Measurements from ENCODE around the gene BICRAL. TPM values are rescaled to one million over a fixed set of nuclear protein-coding genes. Genes with fewer than 3 reads are reported as not detected.
"Not testable (repeated sequence)": the region's sequence is repeated elsewhere in the genome, so short reads cannot be mapped to it uniquely, and the experiment has no call there.

Gene BICRAL
- total and polyA plus RNA-seq, 2 donors from 2014 or later = 2.7 to 20.9 TPM

DNA sequence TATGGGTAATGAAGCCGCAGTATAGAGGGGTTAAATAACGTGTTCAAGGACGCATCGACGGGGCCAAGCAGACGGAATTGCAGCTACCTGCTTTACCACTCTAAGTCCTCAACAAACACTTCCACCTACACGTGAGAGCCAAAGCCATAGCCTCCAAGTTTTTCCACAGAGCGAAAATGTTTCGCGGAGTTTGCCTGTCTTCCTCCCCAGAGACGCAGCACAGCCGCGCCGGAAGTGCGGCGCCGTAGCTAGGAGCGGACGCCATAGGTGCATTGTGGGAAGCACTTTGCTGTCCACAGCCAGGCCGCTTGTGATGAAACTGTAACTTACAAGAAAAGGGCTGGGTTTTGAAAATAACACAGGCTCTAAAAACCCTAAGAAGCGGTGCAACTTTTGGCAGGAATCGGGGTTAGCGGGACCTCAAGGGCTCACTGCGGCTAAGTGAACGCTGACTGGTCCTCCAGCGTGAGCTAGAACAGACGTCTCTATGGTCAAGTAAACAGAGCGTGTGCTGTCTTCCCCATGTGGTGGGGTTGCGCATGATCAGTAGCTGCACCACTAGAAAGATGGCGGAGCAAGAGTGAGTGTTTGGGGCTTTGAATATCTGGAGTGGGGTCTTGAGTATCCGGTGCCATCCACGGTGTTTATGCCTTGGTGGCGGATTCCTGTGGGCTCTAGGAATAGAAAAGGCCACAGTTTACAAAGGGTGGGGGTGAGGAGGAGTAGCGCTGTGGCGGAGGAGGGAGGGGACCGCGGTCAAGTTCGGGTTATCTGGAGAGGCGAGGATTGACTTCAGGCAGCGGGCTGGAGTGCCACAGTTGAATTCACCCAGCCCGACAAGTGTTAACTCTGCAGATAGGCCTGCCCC, 97.8 kb downstream of the BICRAL start, which contains the start of gene RPL7L1:
RPL7L1 (plus strand) TSS at position 245 of the 868 bp plus-strand sequence; CDS start at position 540, 295 bp downstream.
- H3K9me3 ChIP-seq (ENCODE audit: control insufficient read depth in 2 of 3, insufficient read depth in 1 of 3, low read length in 3 of 3) = no peaks in the 10 kb centered on the region
- peak within 1 kb of the TSS; percentile 93 to 100 (median 100) for H3K4me3 ChIP-seq (ENCODE audit: low read length in 3 of 3)
- peaks cover 0 to 5% (median 4%) of the 10 kb centered on the region in 3 donors for H3K4me1 ChIP-seq (ENCODE audit: control insufficient read depth in 2 of 3, insufficient read depth in 2 of 3, low read depth in 1 of 3, low read length in 3 of 3)
- DNase-seq (peak; percentile 90 to 96 (median 91)), FAIRE-seq (no peak)
- H3K9ac ChIP-seq (ENCODE audit: low read length in 3 of 3) = peak within 1 kb of the TSS; percentile 93 to 100 (median 98)
- peaks cover 4 to 18% (median 13%) of the 10 kb centered on the region in 3 donors for H3K36me3 ChIP-seq (ENCODE audit: control insufficient read depth in 2 of 3, insufficient read depth in 3 of 3, low read length in 3 of 3)
- H3K27ac ChIP-seq (ENCODE audit: low read depth in 2 of 2, low read length in 2 of 2) = peak within 1 kb of the TSS; percentile 85 to 93
- H3K27me3 ChIP-seq (ENCODE audit: control insufficient read depth, insufficient read depth, low read length) = no peaks in the 10 kb centered on the region
- TF ChIP-seq, protein P1, sequence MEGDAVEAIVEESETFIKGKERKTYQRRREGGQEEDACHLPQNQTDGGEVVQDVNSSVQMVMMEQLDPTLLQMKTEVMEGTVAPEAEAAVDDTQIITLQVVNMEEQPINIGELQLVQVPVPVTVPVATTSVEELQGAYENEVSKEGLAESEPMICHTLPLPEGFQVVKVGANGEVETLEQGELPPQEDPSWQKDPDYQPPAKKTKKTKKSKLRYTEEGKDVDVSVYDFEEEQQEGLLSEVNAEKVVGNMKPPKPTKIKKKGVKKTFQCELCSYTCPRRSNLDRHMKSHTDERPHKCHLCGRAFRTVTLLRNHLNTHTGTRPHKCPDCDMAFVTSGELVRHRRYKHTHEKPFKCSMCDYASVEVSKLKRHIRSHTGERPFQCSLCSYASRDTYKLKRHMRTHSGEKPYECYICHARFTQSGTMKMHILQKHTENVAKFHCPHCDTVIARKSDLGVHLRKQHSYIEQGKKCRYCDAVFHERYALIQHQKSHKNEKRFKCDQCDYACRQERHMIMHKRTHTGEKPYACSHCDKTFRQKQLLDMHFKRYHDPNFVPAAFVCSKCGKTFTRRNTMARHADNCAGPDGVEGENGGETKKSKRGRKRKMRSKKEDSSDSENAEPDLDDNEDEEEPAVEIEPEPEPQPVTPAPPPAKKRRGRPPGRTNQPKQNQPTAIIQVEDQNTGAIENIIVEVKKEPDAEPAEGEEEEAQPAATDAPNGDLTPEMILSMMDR (IDR thresholded peaks at IDR 0.05; ENCODE audit: borderline replicate concordance, extremely low read depth, insufficient read depth) = peak; percentile 2
- intact Hi-C loops (cut with DNase I) = loop anchor here (5.0 kb wide), 1 partner anchor 217 kb away; no protein-coding TSS in a partner anchor

DNA sequence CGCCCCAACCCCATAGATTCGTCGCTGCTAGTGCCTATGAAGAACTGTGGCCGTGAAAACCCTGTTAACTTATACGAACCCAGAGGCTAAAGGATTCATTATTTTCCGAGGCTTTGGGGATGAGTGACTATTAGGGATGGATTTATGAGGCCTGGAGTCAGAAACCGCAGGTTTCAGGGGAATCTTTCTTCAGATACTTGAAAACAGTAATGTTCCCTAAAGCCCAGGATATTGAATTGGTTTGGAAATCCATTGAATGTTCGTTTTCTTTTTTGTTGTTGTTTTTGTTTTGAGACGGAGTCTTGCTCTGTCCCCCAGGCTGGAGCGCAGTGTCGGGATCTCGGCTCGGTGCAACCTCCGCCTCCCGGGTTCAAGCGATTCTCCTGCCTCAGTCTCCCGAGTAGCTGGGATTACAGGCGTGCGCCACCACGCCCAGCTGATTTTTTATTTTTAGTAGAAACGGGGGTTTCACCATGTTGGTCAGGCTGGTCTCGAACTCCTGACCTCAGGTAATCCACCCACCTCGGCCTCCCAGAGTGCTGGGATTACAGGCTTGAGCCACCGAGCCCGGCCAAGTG, 98.5 kb downstream of the BICRAL start:
- H3K27ac ChIP-seq (ENCODE audit: low read depth in 2 of 2, low read length in 2 of 2) = peak overlapping the region; percentile 85 to 93
- peaks cover 9 to 23% (median 17%) of the 10 kb centered on the region in 3 donors for H3K36me3 ChIP-seq (ENCODE audit: control insufficient read depth in 2 of 3, insufficient read depth in 3 of 3, low read length in 3 of 3)
- H3K9me3 ChIP-seq (ENCODE audit: control insufficient read depth in 2 of 3, insufficient read depth in 1 of 3, low read length in 3 of 3); H3K27me3 ChIP-seq (ENCODE audit: control insufficient read depth, insufficient read depth, low read length); FAIRE-seq; H3K4me1 ChIP-seq (ENCODE audit: control insufficient read depth in 2 of 3, insufficient read depth in 2 of 3, low read depth in 1 of 3, low read length in 3 of 3); intact Hi-C loops (cut with DNase I); DNase-seq: not testable (repeated sequence)
- peak overlapping the region; percentile 86 to 100 (median 93) for H3K9ac ChIP-seq (ENCODE audit: low read length in 3 of 3)
- peak overlapping the region; percentile 93 to 100 (median 100) for H3K4me3 ChIP-seq (ENCODE audit: low read length in 3 of 3)

DNA sequence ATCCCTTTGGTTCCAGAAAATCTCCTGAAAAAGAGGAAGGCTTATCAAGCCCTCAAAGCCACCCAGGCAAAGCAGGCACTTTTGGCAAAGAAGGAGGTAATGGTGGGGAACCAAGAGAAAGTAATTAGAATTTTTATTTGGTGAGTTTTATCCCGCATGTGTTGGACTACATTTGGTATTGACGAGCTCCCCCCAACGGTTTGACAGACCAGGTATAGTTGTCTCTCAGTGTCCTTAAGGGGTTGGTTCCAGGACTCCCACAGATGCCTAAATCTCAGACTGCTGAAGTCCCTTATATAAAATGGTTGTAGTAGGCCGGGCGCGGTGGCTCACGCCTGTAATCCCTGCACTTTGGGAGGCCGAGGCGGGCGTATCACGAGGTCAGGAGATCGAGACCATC, 99.0 kb downstream of the BICRAL start:
- DNase-seq; H3K27ac ChIP-seq (ENCODE audit: low read depth in 2 of 2, low read length in 2 of 2); H3K4me1 ChIP-seq (ENCODE audit: control insufficient read depth in 2 of 3, insufficient read depth in 2 of 3, low read depth in 1 of 3, low read length in 3 of 3); intact Hi-C loops (cut with DNase I); H3K9me3 ChIP-seq (ENCODE audit: control insufficient read depth in 2 of 3, insufficient read depth in 1 of 3, low read length in 3 of 3); H3K27me3 ChIP-seq (ENCODE audit: control insufficient read depth, insufficient read depth, low read length); FAIRE-seq: not testable (repeated sequence)
- H3K4me3 ChIP-seq (ENCODE audit: low read length in 3 of 3) = peak overlapping the region in 2 of 3 donors; percentile 93 to 100
- H3K9ac ChIP-seq (ENCODE audit: low read length in 3 of 3) = peak overlapping the region in 2 of 3 donors; percentile 31 to 93
- peaks cover 11 to 28% (median 19%) of the 10 kb centered on the region in 3 donors for H3K36me3 ChIP-seq (ENCODE audit: control insufficient read depth in 2 of 3, insufficient read depth in 3 of 3, low read length in 3 of 3)

DNA sequence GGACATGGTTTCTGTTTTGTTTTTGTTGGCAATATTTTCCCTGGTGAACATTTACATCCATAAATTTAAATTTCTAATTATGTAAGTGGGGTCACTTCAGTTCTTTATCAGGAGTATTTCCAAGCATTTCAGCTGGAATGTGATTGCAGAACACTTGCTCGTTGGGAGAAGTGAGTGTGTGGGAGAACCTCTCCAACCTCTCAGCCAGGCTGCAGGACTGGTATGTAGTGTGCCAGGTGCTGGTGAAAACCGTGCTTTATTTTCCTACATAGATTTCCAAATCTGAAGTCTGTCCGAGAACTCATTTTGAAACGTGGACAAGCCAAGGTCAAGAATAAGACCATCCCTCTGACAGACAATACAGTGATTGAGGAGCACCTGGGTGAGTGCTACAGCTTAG, 103.8 kb downstream of the BICRAL start:
- H3K27ac ChIP-seq (ENCODE audit: low read depth in 2 of 2, low read length in 2 of 2) = no peak overlapping the region
- H3K9me3 ChIP-seq (ENCODE audit: control insufficient read depth in 2 of 3, insufficient read depth in 1 of 3, low read length in 3 of 3) = no peaks in the 10 kb centered on the region
- FAIRE-seq (no peak), DNase-seq (no peak)
- TF ChIP-seq, protein P1 (IDR thresholded peaks at IDR 0.05; ENCODE audit: borderline replicate concordance, extremely low read depth, insufficient read depth) = no peak
- no peak overlapping the region for H3K4me3 ChIP-seq (ENCODE audit: low read length in 3 of 3)
- H3K9ac ChIP-seq (ENCODE audit: low read length in 3 of 3) = no peak overlapping the region
- H3K27me3 ChIP-seq (ENCODE audit: control insufficient read depth, insufficient read depth, low read length) = no peaks in the 10 kb centered on the region
- intact Hi-C loops (cut with DNase I) = no loop called here
- H3K36me3 ChIP-seq (ENCODE audit: control insufficient read depth in 2 of 3, insufficient read depth in 3 of 3, low read length in 3 of 3) = peaks cover 11 to 28% (median 22%) of the 10 kb centered on the region in 3 donors
- H3K4me1 ChIP-seq (ENCODE audit: control insufficient read depth in 2 of 3, insufficient read depth in 2 of 3, low read depth in 1 of 3, low read length in 3 of 3) = peaks cover 0 to 4% (median 3%) of the 10 kb centered on the region in 3 donors

DNA sequence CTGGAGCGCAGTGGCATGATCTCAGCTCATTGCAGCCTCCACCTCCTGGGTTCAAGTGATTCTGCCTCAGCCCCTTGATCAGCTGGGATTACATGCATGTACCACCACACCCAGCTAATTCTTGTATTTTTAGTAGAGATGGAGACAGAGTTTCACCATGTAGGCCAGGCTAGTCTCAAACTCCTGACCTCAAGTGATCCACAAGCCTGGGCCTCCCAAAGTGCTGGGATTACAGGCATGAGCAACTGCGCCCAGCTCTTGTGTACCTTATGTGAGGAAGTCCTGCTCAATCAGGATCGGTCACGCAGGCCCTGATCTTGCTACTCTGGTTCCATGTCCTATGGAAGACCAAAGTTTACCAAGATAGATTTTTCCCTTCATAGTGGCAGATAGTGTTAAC, 106.3 kb downstream of the BICRAL start:
- FAIRE-seq; H3K9me3 ChIP-seq (ENCODE audit: control insufficient read depth in 2 of 3, insufficient read depth in 1 of 3, low read length in 3 of 3); H3K27me3 ChIP-seq (ENCODE audit: control insufficient read depth, insufficient read depth, low read length); H3K4me1 ChIP-seq (ENCODE audit: control insufficient read depth in 2 of 3, insufficient read depth in 2 of 3, low read depth in 1 of 3, low read length in 3 of 3); intact Hi-C loops (cut with DNase I); DNase-seq; H3K4me3 ChIP-seq (ENCODE audit: low read length in 3 of 3); H3K9ac ChIP-seq (ENCODE audit: low read length in 3 of 3); H3K27ac ChIP-seq (ENCODE audit: low read depth in 2 of 2, low read length in 2 of 2): not testable (repeated sequence)
- peaks cover 11 to 24% (median 22%) of the 10 kb centered on the region in 3 donors for H3K36me3 ChIP-seq (ENCODE audit: control insufficient read depth in 2 of 3, insufficient read depth in 3 of 3, low read length in 3 of 3)

All from kidney (tissue), 14 donors.